ENCODE data around the gene KHSRP.
"Not testable (repeated sequence)": the region's sequence is repeated elsewhere in the genome, so short reads cannot be mapped to it uniquely, and the experiment has no call there.

The KHSRP gene

DNA sequence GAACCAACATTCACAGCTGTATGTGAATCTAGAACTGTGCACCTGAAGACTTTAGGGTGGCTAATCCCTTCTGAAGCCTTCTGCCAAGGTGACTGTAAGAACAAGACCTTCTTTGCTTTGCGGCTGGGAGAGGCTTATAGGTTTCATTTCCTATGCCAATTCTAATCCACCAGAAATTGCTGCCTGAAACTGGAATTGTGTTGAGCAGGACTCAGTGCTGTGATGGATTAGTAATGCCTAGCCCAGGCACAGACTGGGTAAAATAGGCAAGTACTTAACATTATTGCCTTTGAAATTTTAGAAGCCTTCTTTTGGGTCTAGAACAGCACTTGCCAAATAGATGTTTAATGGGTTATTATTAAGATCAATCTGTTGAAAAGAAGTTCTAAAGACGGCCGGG, 23.4 kb upstream of the KHSRP start:
- Histone ChIP-seq H3K9me3 (ENCODE audit: insufficient read depth, low read depth, low read length) (no peaks in the 10 kb centered on the region), H3K4me1 (ENCODE audit: insufficient read depth, low read length) (no peaks in the 10 kb centered on the region), H3K9ac (ENCODE audit: low read depth, low read length) (no peak overlapping the region), H3K27ac (ENCODE audit: low read length) (no peak overlapping the region), H3K4me3 (ENCODE audit: low read length) (no peak overlapping the region), H3K36me3 (ENCODE audit: insufficient read depth, low read depth, low read length) (no peaks in the 10 kb centered on the region), H3K27me3 (ENCODE audit: insufficient read depth, low read length) (no peaks in the 10 kb centered on the region)

DNA sequence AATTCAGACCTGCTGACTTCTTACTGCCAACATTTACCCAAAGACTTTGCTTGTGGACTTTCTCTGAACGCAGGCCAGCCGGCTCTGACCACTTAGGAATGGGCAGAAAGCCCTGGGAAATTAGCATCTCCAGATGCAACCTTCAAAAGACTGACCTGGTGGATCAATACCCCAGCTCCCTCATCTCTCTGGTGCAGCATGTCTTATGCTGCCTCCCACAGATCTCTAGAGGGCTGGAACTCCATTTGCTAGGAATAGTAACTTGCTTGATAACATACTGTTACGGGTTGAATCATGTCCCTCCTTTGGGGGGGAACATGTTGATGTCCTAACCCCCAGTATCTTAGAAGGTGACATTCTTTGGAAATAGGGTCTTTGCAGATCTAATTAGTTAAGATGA, 21.8 kb upstream of the KHSRP start:
- Histone ChIP-seq H3K4me1 (ENCODE audit: insufficient read depth, low read length) (no peaks in the 10 kb centered on the region), H3K36me3 (ENCODE audit: insufficient read depth, low read depth, low read length) (no peaks in the 10 kb centered on the region), H3K9ac (ENCODE audit: low read depth, low read length) (no peak overlapping the region), H3K27ac (ENCODE audit: low read length) (no peak overlapping the region), H3K4me3 (ENCODE audit: low read length) (no peak overlapping the region), H3K27me3 (ENCODE audit: insufficient read depth, low read length) (no peaks in the 10 kb centered on the region), H3K9me3 (ENCODE audit: insufficient read depth, low read depth, low read length) (no peaks in the 10 kb centered on the region)

GRCh38 chr19:6443986-6444385, 19.4 kb upstream of the KHSRP start:
- Histone ChIP-seq H3K9ac (ENCODE audit: low read depth, low read length) (no peak overlapping the region), H3K4me1 (ENCODE audit: insufficient read depth, low read length) (no peaks in the 10 kb centered on the region), H3K9me3 (ENCODE audit: insufficient read depth, low read depth, low read length) (no peaks in the 10 kb centered on the region), H3K27ac (ENCODE audit: low read length) (no peak overlapping the region), H3K4me3 (ENCODE audit: low read length) (no peak overlapping the region), H3K27me3 (ENCODE audit: insufficient read depth, low read length) (no peaks in the 10 kb centered on the region), H3K36me3 (ENCODE audit: insufficient read depth, low read depth, low read length) (no peaks in the 10 kb centered on the region)

GRCh38 chr19:6442087-6442688, 17.6 kb upstream of the KHSRP start:
- no peak overlapping the region for H3K27ac ChIP-seq (ENCODE audit: low read length)
- H3K4me3 ChIP-seq (ENCODE audit: low read length), result no peak overlapping the region
- no peaks in the 10 kb centered on the region for H3K9me3 ChIP-seq (ENCODE audit: insufficient read depth, low read depth, low read length)
- H3K27me3 ChIP-seq (ENCODE audit: insufficient read depth, low read length), result no peaks in the 10 kb centered on the region
- H3K4me1 ChIP-seq (ENCODE audit: insufficient read depth, low read length), result no peaks in the 10 kb centered on the region
- no peak overlapping the region for H3K9ac ChIP-seq (ENCODE audit: low read depth, low read length)
- H3K36me3 ChIP-seq (ENCODE audit: insufficient read depth, low read depth, low read length), result no peaks in the 10 kb centered on the region

DNA sequence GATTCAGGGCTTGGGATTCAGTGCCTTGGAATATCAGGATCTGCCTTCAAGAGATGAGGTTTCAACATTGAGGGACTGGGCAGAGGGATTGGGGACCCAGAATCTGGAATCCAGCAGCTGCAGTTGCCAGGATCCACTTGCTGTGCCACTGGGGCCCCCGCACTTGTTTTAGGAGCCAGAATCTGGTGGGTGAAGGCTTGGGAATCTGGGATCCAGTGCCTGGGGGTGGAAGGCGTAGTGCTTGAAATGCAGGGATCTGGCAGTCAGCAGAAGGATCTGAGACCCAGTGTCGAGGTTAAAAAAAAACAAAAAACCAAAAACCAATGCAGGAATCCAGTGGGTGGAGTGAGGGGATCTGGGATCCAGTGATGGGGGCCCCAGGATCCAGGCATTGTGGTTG, 16.3 kb upstream of the KHSRP start:
- no peak overlapping the region for H3K4me3 ChIP-seq (ENCODE audit: low read length)

DNA sequence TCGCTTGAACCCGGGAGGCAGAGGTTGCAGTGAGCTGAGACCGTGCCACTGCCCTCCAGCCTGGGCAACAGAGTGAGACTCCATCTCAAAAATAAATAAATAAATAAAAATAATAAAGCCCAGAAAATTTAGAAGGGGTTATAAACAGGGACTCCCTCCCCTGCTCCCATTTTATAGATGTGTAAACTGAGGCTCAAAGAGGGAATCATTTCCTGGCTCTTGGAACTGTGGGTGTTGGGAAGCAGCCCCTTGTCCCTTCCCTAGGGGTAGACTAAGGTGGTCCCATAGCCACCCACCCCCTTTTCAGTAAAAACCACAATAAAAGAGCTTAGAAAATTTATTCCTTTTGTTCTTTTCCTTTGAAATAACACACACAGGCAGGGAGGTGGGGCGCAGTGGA, 15.1 kb upstream of the KHSRP start:
- no peak overlapping the region for H3K9ac ChIP-seq (ENCODE audit: low read depth, low read length)
- no peak overlapping the region for H3K27ac ChIP-seq (ENCODE audit: low read length)
- H3K4me1 ChIP-seq (ENCODE audit: insufficient read depth, low read length), result no peaks in the 10 kb centered on the region
- H3K36me3 ChIP-seq (ENCODE audit: insufficient read depth, low read depth, low read length), result no peaks in the 10 kb centered on the region
- H3K9me3 ChIP-seq (ENCODE audit: insufficient read depth, low read depth, low read length), result no peaks in the 10 kb centered on the region
- no peaks in the 10 kb centered on the region for H3K27me3 ChIP-seq (ENCODE audit: insufficient read depth, low read length)
- H3K4me3 ChIP-seq (ENCODE audit: low read length), result no peak overlapping the region

More for the DNA sequence above, 16.3 kb upstream of the KHSRP start:
- Histone ChIP-seq H3K9ac (ENCODE audit: low read depth, low read length) (no peak overlapping the region), H3K36me3 (ENCODE audit: insufficient read depth, low read depth, low read length) (no peaks in the 10 kb centered on the region), H3K27me3 (ENCODE audit: insufficient read depth, low read length) (no peaks in the 10 kb centered on the region), H3K27ac (ENCODE audit: low read length) (no peak overlapping the region), H3K4me1 (ENCODE audit: insufficient read depth, low read length) (no peaks in the 10 kb centered on the region), H3K9me3 (ENCODE audit: insufficient read depth, low read depth, low read length) (no peaks in the 10 kb centered on the region)

- H3K9ac ChIP-seq (ENCODE audit: low read depth, low read length), result no peak within 1 kb of the TSS
- peaks cover 12% of the 10 kb centered on the region for H3K27me3 ChIP-seq (ENCODE audit: insufficient read depth, low read length)
- no peaks in the 10 kb centered on the region for H3K9me3 ChIP-seq (ENCODE audit: insufficient read depth, low read depth, low read length)
- H3K4me1 ChIP-seq (ENCODE audit: insufficient read depth, low read length), result no peaks in the 10 kb centered on the region
- no peak within 1 kb of the TSS for H3K27ac ChIP-seq (ENCODE audit: low read length)
- no peak within 1 kb of the TSS for H3K4me3 ChIP-seq (ENCODE audit: low read length)
- H3K36me3 ChIP-seq (ENCODE audit: insufficient read depth, low read depth, low read length), result no peaks in the 10 kb centered on the region
Measured at GRCh38 chr19:6433663-6434062, 9.1 kb upstream of the KHSRP start, which contains the start of gene SLC25A41. TSS of gene SLC25A41 (minus strand) at chr19:6433763. CDS start at chr19:6433693, 70 bp downstream.

DNA sequence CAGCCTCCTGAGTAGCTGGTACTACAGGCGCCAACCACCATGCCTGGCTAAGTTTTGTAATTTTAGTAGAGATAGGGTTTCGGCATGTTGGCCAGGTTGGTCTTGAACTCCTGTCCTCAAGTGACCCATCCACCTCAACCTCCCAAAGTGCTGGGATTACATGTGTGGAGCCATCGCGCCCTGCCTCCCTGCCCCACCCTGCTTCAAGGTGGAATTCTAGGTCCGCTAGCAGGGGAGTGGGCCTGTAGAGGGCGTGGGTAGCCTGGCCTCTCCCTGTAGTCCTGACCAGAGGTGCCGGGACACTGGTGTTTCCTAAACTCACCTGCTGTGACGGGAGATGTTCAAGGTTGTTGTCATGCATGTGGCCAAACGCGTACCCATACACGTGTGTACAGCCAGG, 8.6 kb upstream of the KHSRP start:
- Histone ChIP-seq H3K36me3 (ENCODE audit: insufficient read depth, low read depth, low read length) (no peaks in the 10 kb centered on the region), H3K4me3 (ENCODE audit: low read length) (no peak overlapping the region), H3K9ac (ENCODE audit: low read depth, low read length) (no peak overlapping the region), H3K9me3 (ENCODE audit: insufficient read depth, low read depth, low read length) (no peaks in the 10 kb centered on the region), H3K4me1 (ENCODE audit: insufficient read depth, low read length) (no peaks in the 10 kb centered on the region), H3K27me3 (ENCODE audit: insufficient read depth, low read length) (peaks cover 12% of the 10 kb centered on the region), H3K27ac (ENCODE audit: low read length) (no peak overlapping the region)

GRCh38 chr19:6431891-6432290, 7.3 kb upstream of the KHSRP start:
- no peaks in the 10 kb centered on the region for H3K36me3 ChIP-seq (ENCODE audit: insufficient read depth, low read depth, low read length)
- H3K9ac ChIP-seq (ENCODE audit: low read depth, low read length), result no peak overlapping the region
- H3K27me3 ChIP-seq (ENCODE audit: insufficient read depth, low read length), result peaks cover 12% of the 10 kb centered on the region
- no peaks in the 10 kb centered on the region for H3K9me3 ChIP-seq (ENCODE audit: insufficient read depth, low read depth, low read length)
- H3K4me1 ChIP-seq (ENCODE audit: insufficient read depth, low read length), result no peaks in the 10 kb centered on the region
- no peak overlapping the region for H3K4me3 ChIP-seq (ENCODE audit: low read length)
- H3K27ac ChIP-seq (ENCODE audit: low read length), result no peak overlapping the region

GRCh38 chr19:6429419-6430221, 5.0 kb upstream of the KHSRP start:
- H3K36me3 ChIP-seq (ENCODE audit: insufficient read depth, low read depth, low read length), result no peaks in the 10 kb centered on the region
- no peak overlapping the region for H3K4me3 ChIP-seq (ENCODE audit: low read length)
- H3K9ac ChIP-seq (ENCODE audit: low read depth, low read length), result no peak overlapping the region
- H3K27ac ChIP-seq (ENCODE audit: low read length), result no peak overlapping the region
- H3K9me3 ChIP-seq (ENCODE audit: insufficient read depth, low read depth, low read length), result peaks cover 6% of the 10 kb centered on the region; the same call in 1 of the 2 replicates
- no peaks in the 10 kb centered on the region for H3K4me1 ChIP-seq (ENCODE audit: insufficient read depth, low read length)
- peaks cover 12% of the 10 kb centered on the region for H3K27me3 ChIP-seq (ENCODE audit: insufficient read depth, low read length)

GRCh38 chr19:6428692-6429418, 4.2 kb upstream of the KHSRP start:
- H3K4me3 ChIP-seq (ENCODE audit: low read length); H3K9me3 ChIP-seq (ENCODE audit: insufficient read depth, low read depth, low read length); H3K9ac ChIP-seq (ENCODE audit: low read depth, low read length); H3K4me1 ChIP-seq (ENCODE audit: insufficient read depth, low read length); H3K27ac ChIP-seq (ENCODE audit: low read length); H3K36me3 ChIP-seq (ENCODE audit: insufficient read depth, low read depth, low read length): not testable (repeated sequence)
- H3K27me3 ChIP-seq (ENCODE audit: insufficient read depth, low read length), result peaks cover 12% of the 10 kb centered on the region
